Fibroblast of lung (primary cell): ENCODE measurements around the gene ACBD7.

Source experiments
- CTCF ChIP-seq, 2 donors: IDR thresholded peaks in 1 of 2; conservative IDR thresholded peaks in 1 of 2; 1 replicate in 1 of 2; 2 replicates in 1 of 2; pipeline ENCODE4 v1.5.1; 2011 to 2012; ENCODE audit warnings: low read length in 2 of 2, control low read depth in 1 of 2, inconsistent platforms in 1 of 2, low read depth in 1 of 2, mild to moderate bottlenecking in 1 of 2
- EZH2 ChIP-seq: IDR thresholded peaks from 2 replicates; pipeline ENCODE4 v1.5.1; 2012; ENCODE audit warnings: low read length, control low read depth, mild to moderate bottlenecking; ENCODE audit errors: missing control alignments

- TF ChIP-seq CTCF (conservative IDR thresholded peaks at IDR 0.05 in 1 of 2, IDR thresholded peaks at IDR 0.05 in 1 of 2; ENCODE audit: low read depth in 1 of 2, low read length in 2 of 2) (no peak), EZH2 (no peak)
Measured at GRCh38 chr10:15091418-15091817, 2.8 kb upstream of the ACBD7 start.
